ENCODE measurements around the gene SCD. TPM values are rescaled to one million over a fixed set of nuclear protein-coding genes. Genes with fewer than 3 reads are reported as not detected.

SCD gene
- total and polyA plus RNA-seq, 10 of the 15 experiments (the other 5 are each of a cell fraction or from before 2014, with no cell fraction given), result 68.7 to 279 (median 99.5) TPM

- TF ChIP-seq CUX1 (IDR thresholded peaks at IDR 0.05; ENCODE audit: insufficient replicate concordance, low read depth, low read length) (peak; percentile 32), ETV6 (conservative IDR thresholded peaks at IDR 0.05 in 1 of 2, IDR thresholded peaks at IDR 0.05 in 1 of 2; ENCODE audit: borderline replicate concordance in 1 of 2, low read depth in 1 of 2) (peak in 1 of 2 experiments; percentile 55; a peak in 1 of 4 replicates), CREM (IDR thresholded peaks at IDR 0.05; ENCODE audit: low read depth) (0 out of 2 replicates have a peak, but pooled peaks have one; percentile 18), RAD51 (IDR thresholded peaks at IDR 0.05) (peak; percentile 59), POLR2A (IDR thresholded peaks at IDR 0.05; ENCODE audit: low read depth, low read length) (peak; percentile 19; the same call in 1 of the 2 replicates), TCF3 (IDR thresholded peaks at IDR 0.05; ENCODE audit: borderline replicate concordance, insufficient read depth, low read depth, low read length) (no peak), IKZF1 (conservative IDR thresholded peaks at IDR 0.05) (peak; percentile 32; the same call in 1 of the 2 replicates), BHLHE40 (IDR thresholded peaks at IDR 0.05; ENCODE audit: borderline replicate concordance in 1 of 2, low read depth in 2 of 2, low read length in 1 of 2) (peak; percentile 44 to 46; a peak in 1 of 4 replicates), EGR1 (IDR thresholded peaks at IDR 0.05; ENCODE audit: borderline replicate concordance in 1 of 2, low read depth in 2 of 2, low read length in 2 of 2) (no peak), RUNX3 (IDR thresholded peaks at IDR 0.05; ENCODE audit: low read length) (peak; percentile 62), PAX5 (IDR thresholded peaks at IDR 0.05; ENCODE audit: borderline replicate concordance, low read depth, low read length) (0 out of 2 replicates have a peak, but pooled peaks have one; percentile 13), BACH1 (IDR thresholded peaks at IDR 0.05; ENCODE audit: borderline replicate concordance) (no peak), MEF2A (IDR thresholded peaks at IDR 0.05; ENCODE audit: insufficient read depth, low read depth, low read length) (no peak), IKZF2 (IDR thresholded peaks at IDR 0.05) (peak in 1 of 2 experiments; percentile 35; a peak in 3 of 4 replicates)
- TF ChIP-seq, protein P1, sequence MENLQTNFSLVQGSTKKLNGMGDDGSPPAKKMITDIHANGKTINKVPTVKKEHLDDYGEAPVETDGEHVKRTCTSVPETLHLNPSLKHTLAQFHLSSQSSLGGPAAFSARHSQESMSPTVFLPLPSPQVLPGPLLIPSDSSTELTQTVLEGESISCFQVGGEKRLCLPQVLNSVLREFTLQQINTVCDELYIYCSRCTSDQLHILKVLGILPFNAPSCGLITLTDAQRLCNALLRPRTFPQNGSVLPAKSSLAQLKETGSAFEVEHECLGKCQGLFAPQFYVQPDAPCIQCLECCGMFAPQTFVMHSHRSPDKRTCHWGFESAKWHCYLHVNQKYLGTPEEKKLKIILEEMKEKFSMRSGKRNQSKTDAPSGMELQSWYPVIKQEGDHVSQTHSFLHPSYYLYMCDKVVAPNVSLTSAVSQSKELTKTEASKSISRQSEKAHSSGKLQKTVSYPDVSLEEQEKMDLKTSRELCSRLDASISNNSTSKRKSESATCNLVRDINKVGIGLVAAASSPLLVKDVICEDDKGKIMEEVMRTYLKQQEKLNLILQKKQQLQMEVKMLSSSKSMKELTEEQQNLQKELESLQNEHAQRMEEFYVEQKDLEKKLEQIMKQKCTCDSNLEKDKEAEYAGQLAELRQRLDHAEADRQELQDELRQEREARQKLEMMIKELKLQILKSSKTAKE (IDR thresholded peaks at IDR 0.05; ENCODE audit: low read depth, poor library complexity, severe bottlenecking), result peak; percentile 78
- TF ChIP-seq, protein P2, sequence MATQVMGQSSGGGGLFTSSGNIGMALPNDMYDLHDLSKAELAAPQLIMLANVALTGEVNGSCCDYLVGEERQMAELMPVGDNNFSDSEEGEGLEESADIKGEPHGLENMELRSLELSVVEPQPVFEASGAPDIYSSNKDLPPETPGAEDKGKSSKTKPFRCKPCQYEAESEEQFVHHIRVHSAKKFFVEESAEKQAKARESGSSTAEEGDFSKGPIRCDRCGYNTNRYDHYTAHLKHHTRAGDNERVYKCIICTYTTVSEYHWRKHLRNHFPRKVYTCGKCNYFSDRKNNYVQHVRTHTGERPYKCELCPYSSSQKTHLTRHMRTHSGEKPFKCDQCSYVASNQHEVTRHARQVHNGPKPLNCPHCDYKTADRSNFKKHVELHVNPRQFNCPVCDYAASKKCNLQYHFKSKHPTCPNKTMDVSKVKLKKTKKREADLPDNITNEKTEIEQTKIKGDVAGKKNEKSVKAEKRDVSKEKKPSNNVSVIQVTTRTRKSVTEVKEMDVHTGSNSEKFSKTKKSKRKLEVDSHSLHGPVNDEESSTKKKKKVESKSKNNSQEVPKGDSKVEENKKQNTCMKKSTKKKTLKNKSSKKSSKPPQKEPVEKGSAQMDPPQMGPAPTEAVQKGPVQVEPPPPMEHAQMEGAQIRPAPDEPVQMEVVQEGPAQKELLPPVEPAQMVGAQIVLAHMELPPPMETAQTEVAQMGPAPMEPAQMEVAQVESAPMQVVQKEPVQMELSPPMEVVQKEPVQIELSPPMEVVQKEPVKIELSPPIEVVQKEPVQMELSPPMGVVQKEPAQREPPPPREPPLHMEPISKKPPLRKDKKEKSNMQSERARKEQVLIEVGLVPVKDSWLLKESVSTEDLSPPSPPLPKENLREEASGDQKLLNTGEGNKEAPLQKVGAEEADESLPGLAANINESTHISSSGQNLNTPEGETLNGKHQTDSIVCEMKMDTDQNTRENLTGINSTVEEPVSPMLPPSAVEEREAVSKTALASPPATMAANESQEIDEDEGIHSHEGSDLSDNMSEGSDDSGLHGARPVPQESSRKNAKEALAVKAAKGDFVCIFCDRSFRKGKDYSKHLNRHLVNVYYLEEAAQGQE (IDR thresholded peaks at IDR 0.05; ENCODE audit: low read depth, low read length), result no peak
These were observed 19.9 kb upstream of the SCD start (continued) for GRCh38 chr10:100327007-100327717.

Measured in GM12878 (cell line).